K562 (cell line): ENCODE measurements around the gene ACRBP. TPM values are rescaled to one million over a fixed set of nuclear protein-coding genes. Genes with fewer than 3 reads are reported as not detected.

Experiments
- ILF3 ChIP-seq: fragments of 450-650 bp; IDR thresholded peaks from 2 replicates; pipeline ENCODE4 v1.6.1; 2018; ENCODE audit warnings: antibody characterized with exemption, mild to moderate bottlenecking, moderate library complexity, borderline replicate concordance
- MAZ ChIP-seq, 2 experiments: fragments of 450-650 bp in 1 of 2; sonication (generic) in 1 of 2; formaldehyde crosslinking; IDR thresholded peaks in 1 of 2; conservative IDR thresholded peaks in 1 of 2; 2 replicates each; pipeline versions ENCODE4 v1.4.0 to v1.5.0; 2020; ENCODE audit warnings: mild to moderate bottlenecking in 1 of 2, missing genetic modification reagents in 1 of 2
- MEF2A ChIP-seq: IDR thresholded peaks from 2 replicates; pipeline ENCODE4 v1.6.1; 2011; ENCODE audit warnings: low read depth, mild to moderate bottlenecking, low read length, moderate library complexity; ENCODE audit not compliant: control insufficient read depth
- NRF1 ChIP-seq, 2 experiments: fragments of 450-650 bp; IDR thresholded peaks in 1 of 2; conservative IDR thresholded peaks in 1 of 2; 2 replicates each; pipeline ENCODE4 v1.6.1; 2014; ENCODE audit warnings: mild to moderate bottlenecking in 2 of 2
- POLR2A ChIP-seq: fragments of 450-650 bp; conservative IDR thresholded peaks from 2 replicates; pipeline ENCODE4 v1.6.1; 2016
- RAD21 ChIP-seq, 2 experiments: fragments of 250-450 bp in 1 of 2; fragments of 450-650 bp in 1 of 2; sonication (Bioruptor Pico) in 1 of 2; formaldehyde crosslinking in 1 of 2; IDR thresholded peaks in 1 of 2; conservative IDR thresholded peaks in 1 of 2; 2 replicates each; pipeline versions ENCODE4 v1.4.0 to v1.8.0; 2020 to 2022; ENCODE audit warnings: mild to moderate bottlenecking in 2 of 2, moderate library complexity in 1 of 2
- SRSF3 ChIP-seq: fragments of 200-400 bp; formaldehyde crosslinking; IDR thresholded peaks from 2 replicates; pipeline ENCODE4 v1.6.1; 2016; ENCODE audit warnings: mild to moderate bottlenecking, low read length, moderate library complexity; ENCODE audit not compliant: insufficient read depth
- ZNF133 ChIP-seq: fragments of 250-450 bp; sonication (Bioruptor Pico); IDR thresholded peaks from 2 replicates; pipeline ENCODE4 v1.4.0; 2020; ENCODE audit warnings: mild to moderate bottlenecking
- ZNF436 ChIP-seq: fragments of 250-450, 450-650 bp; sonication (Bioruptor Pico); formaldehyde crosslinking; IDR thresholded peaks from 2 replicates; pipeline ENCODE4 v1.7.0; 2020; ENCODE audit warnings: mild to moderate bottlenecking
- ZNF79 ChIP-seq: fragments of 250-450 bp; sonication (Bioruptor Pico); IDR thresholded peaks from 2 replicates; pipeline ENCODE4 v1.4.0; 2020; ENCODE audit warnings: low read depth, mild to moderate bottlenecking, moderate library complexity
- polyA plus RNA-seq, 8 experiments: library from polyadenylated mRNA; depleted of rRNA in 4 of 8; stranded (reverse) in 5 of 8; unstranded in 3 of 8; fragments of >200 nt; fragmentation: Nextera tagmentation in 2 of 8; fragmentation: Illumina TruSeq in 1 of 8; extraction: Ambion mirVana in 2 of 8; extraction: Trizol in 1 of 8; gene quantifications; 2 replicates each; pipeline versions ENCODE4 v1.2.1 to v1.2.3, GENCODE V29; 2011 to 2014; ENCODE audit warnings: inconsistent platforms in 1 of 8, missing spikeins in 1 of 8
- total RNA-seq, 7 experiments: library from RNA; depleted of rRNA in 6 of 7; stranded (reverse); fragments of >200 nt in 6 of 7; fragmentation: Illumina TruSeq in 2 of 7; extraction: Trizol in 2 of 7; gene quantifications; 2 replicates each; pipeline versions ENCODE4 v1.2.1 to v1.2.3, GENCODE V29; 2011 to 2021; ENCODE audit warnings: low replicate concordance in 1 of 7
- TF ChIP-seq, protein P1 (sequence below): sonication (generic); formaldehyde crosslinking; IDR thresholded peaks from 2 replicates; pipeline ENCODE4 v1.8.0; 2023; ENCODE audit warnings: mild to moderate bottlenecking, missing genetic modification reagents
- TF ChIP-seq, protein P2 (sequence below): fragments of 200-600 bp; sonication (generic); IDR thresholded peaks from one replicate; pipeline ENCODE4 v1.6.1; 2012; ENCODE audit warnings: mild to moderate bottlenecking, low read depth, low read length, inconsistent platforms

ACRBP gene
- total and polyA plus RNA-seq, 9 of the 15 experiments (the other 6 are each of a cell fraction or from before 2014, with no cell fraction given) = 3.1 to 31.8 (median 8.4) TPM

DNA sequence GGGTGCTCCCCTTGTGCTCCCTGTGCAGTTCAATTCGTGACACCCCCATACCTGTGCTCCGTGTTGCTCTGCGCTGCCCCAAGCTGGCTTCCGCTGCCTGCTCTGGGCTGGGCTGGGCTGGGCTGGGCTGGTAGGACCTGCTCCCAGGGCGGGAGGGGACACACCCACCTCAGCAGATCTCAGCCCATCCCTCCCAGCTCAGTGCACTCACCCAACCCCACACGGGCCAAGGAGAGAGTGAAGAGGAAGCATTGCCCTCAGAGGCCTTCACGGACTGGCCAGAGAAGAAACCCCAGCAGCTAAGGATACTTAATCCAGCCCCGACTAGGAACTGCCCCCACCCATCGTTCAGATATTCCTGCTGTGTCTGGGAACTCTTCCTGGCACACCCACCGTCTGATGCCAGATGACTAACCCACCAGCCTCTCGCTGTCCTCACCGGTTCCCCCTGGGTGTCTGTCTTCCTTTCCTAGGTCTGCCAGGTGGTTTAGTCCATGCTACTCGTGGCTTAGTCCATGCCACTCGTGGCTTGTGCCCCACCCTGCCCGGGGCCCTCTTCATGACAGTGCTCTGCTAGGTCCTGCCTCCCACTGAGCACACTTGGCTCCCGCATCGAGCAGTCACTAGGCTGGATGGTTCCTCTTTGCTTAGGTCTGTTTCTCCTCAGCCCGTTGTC, 11.2 kb downstream of the ACRBP start, which contains the start of gene LPAR5 (continued):
- no peak for TF ChIP-seq RAD21 (CRISPR knock-in tag; conservative IDR thresholded peaks at IDR 0.05 in 1 of 2, IDR thresholded peaks at IDR 0.05 in 1 of 2)
- peak in 1 of 2 experiments; percentile 26; a peak in 2 of 4 replicates for TF ChIP-seq MAZ (CRISPR knock-in tag; conservative IDR thresholded peaks at IDR 0.05 in 1 of 2, IDR thresholded peaks at IDR 0.05 in 1 of 2)
- no peak for TF ChIP-seq ILF3
- TF ChIP-seq ZNF436 (CRISPR knock-in tag) = no peak
- TF ChIP-seq ZNF133 (CRISPR knock-in tag) = no peak
- TF ChIP-seq POLR2A = peak; percentile 55
- TF ChIP-seq, protein P1, sequence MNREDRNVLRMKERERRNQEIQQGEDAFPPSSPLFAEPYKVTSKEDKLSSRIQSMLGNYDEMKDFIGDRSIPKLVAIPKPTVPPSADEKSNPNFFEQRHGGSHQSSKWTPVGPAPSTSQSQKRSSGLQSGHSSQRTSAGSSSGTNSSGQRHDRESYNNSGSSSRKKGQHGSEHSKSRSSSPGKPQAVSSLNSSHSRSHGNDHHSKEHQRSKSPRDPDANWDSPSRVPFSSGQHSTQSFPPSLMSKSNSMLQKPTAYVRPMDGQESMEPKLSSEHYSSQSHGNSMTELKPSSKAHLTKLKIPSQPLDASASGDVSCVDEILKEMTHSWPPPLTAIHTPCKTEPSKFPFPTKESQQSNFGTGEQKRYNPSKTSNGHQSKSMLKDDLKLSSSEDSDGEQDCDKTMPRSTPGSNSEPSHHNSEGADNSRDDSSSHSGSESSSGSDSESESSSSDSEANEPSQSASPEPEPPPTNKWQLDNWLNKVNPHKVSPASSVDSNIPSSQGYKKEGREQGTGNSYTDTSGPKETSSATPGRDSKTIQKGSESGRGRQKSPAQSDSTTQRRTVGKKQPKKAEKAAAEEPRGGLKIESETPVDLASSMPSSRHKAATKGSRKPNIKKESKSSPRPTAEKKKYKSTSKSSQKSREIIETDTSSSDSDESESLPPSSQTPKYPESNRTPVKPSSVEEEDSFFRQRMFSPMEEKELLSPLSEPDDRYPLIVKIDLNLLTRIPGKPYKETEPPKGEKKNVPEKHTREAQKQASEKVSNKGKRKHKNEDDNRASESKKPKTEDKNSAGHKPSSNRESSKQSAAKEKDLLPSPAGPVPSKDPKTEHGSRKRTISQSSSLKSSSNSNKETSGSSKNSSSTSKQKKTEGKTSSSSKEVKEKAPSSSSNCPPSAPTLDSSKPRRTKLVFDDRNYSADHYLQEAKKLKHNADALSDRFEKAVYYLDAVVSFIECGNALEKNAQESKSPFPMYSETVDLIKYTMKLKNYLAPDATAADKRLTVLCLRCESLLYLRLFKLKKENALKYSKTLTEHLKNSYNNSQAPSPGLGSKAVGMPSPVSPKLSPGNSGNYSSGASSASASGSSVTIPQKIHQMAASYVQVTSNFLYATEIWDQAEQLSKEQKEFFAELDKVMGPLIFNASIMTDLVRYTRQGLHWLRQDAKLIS (CRISPR knock-in tag) = 0 out of 2 replicates have a peak, but pooled peaks have one; percentile 53
- no peak for TF ChIP-seq SRSF3
- no peak for TF ChIP-seq ZNF79 (CRISPR knock-in tag)
- no peak for TF ChIP-seq MEF2A
- TF ChIP-seq, protein P2, sequence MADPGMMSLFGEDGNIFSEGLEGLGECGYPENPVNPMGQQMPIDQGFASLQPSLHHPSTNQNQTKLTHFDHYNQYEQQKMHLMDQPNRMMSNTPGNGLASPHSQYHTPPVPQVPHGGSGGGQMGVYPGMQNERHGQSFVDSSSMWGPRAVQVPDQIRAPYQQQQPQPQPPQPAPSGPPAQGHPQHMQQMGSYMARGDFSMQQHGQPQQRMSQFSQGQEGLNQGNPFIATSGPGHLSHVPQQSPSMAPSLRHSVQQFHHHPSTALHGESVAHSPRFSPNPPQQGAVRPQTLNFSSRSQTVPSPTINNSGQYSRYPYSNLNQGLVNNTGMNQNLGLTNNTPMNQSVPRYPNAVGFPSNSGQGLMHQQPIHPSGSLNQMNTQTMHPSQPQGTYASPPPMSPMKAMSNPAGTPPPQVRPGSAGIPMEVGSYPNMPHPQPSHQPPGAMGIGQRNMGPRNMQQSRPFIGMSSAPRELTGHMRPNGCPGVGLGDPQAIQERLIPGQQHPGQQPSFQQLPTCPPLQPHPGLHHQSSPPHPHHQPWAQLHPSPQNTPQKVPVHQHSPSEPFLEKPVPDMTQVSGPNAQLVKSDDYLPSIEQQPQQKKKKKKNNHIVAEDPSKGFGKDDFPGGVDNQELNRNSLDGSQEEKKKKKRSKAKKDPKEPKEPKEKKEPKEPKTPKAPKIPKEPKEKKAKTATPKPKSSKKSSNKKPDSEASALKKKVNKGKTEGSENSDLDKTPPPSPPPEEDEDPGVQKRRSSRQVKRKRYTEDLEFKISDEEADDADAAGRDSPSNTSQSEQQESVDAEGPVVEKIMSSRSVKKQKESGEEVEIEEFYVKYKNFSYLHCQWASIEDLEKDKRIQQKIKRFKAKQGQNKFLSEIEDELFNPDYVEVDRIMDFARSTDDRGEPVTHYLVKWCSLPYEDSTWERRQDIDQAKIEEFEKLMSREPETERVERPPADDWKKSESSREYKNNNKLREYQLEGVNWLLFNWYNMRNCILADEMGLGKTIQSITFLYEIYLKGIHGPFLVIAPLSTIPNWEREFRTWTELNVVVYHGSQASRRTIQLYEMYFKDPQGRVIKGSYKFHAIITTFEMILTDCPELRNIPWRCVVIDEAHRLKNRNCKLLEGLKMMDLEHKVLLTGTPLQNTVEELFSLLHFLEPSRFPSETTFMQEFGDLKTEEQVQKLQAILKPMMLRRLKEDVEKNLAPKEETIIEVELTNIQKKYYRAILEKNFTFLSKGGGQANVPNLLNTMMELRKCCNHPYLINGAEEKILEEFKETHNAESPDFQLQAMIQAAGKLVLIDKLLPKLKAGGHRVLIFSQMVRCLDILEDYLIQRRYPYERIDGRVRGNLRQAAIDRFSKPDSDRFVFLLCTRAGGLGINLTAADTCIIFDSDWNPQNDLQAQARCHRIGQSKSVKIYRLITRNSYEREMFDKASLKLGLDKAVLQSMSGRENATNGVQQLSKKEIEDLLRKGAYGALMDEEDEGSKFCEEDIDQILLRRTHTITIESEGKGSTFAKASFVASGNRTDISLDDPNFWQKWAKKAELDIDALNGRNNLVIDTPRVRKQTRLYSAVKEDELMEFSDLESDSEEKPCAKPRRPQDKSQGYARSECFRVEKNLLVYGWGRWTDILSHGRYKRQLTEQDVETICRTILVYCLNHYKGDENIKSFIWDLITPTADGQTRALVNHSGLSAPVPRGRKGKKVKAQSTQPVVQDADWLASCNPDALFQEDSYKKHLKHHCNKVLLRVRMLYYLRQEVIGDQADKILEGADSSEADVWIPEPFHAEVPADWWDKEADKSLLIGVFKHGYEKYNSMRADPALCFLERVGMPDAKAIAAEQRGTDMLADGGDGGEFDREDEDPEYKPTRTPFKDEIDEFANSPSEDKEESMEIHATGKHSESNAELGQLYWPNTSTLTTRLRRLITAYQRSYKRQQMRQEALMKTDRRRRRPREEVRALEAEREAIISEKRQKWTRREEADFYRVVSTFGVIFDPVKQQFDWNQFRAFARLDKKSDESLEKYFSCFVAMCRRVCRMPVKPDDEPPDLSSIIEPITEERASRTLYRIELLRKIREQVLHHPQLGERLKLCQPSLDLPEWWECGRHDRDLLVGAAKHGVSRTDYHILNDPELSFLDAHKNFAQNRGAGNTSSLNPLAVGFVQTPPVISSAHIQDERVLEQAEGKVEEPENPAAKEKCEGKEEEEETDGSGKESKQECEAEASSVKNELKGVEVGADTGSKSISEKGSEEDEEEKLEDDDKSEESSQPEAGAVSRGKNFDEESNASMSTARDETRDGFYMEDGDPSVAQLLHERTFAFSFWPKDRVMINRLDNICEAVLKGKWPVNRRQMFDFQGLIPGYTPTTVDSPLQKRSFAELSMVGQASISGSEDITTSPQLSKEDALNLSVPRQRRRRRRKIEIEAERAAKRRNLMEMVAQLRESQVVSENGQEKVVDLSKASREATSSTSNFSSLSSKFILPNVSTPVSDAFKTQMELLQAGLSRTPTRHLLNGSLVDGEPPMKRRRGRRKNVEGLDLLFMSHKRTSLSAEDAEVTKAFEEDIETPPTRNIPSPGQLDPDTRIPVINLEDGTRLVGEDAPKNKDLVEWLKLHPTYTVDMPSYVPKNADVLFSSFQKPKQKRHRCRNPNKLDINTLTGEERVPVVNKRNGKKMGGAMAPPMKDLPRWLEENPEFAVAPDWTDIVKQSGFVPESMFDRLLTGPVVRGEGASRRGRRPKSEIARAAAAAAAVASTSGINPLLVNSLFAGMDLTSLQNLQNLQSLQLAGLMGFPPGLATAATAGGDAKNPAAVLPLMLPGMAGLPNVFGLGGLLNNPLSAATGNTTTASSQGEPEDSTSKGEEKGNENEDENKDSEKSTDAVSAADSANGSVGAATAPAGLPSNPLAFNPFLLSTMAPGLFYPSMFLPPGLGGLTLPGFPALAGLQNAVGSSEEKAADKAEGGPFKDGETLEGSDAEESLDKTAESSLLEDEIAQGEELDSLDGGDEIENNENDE = no peak
- TF ChIP-seq NRF1 (conservative IDR thresholded peaks at IDR 0.05 in 1 of 2, IDR thresholded peaks at IDR 0.05 in 1 of 2) = peak in 1 of 2 experiments; percentile 34; a peak in 1 of 4 replicates
